ENCODE measurements around the gene FOXL3.

DNA sequence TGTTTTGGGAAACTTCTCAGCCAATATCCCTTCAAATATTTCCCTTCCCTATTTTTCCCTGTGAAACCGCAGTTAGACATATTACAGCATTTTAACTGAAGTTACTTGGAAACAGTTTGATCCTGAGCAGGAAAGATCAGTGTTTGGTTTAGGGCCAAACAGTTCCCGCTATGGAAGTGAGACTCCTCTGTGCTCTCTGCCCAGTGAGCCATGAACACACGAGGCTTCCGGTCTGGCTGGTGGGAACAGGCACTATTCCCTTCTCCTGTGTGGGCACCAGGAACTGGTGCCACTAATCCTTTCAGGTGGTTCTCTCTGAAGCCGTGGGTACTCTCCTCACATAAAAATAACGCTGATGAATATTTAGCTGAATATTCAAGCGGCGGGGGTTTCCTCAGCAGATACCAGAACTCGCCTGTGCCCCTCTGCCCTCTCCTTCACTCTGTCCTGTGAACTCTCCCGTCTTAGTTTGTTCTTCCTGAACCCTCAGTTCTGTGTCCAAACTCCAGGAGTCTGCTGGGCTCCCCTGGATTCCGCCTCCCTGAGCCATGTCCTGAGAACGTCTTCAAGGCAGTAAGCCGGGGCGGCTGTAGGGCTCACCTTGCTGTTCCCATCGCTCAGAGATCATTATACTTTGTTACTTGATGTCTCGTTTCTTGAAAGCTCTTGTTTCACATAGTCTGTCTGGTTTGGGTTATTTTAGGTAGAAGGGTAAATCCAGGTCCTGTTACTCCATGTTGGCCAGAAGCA is 25.7 kb downstream of the FOXL3 start:
- TF ChIP-seq, protein P1, sequence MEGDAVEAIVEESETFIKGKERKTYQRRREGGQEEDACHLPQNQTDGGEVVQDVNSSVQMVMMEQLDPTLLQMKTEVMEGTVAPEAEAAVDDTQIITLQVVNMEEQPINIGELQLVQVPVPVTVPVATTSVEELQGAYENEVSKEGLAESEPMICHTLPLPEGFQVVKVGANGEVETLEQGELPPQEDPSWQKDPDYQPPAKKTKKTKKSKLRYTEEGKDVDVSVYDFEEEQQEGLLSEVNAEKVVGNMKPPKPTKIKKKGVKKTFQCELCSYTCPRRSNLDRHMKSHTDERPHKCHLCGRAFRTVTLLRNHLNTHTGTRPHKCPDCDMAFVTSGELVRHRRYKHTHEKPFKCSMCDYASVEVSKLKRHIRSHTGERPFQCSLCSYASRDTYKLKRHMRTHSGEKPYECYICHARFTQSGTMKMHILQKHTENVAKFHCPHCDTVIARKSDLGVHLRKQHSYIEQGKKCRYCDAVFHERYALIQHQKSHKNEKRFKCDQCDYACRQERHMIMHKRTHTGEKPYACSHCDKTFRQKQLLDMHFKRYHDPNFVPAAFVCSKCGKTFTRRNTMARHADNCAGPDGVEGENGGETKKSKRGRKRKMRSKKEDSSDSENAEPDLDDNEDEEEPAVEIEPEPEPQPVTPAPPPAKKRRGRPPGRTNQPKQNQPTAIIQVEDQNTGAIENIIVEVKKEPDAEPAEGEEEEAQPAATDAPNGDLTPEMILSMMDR (IDR thresholded peaks at IDR 0.05) = no peak
- TF ChIP-seq, protein P2, sequence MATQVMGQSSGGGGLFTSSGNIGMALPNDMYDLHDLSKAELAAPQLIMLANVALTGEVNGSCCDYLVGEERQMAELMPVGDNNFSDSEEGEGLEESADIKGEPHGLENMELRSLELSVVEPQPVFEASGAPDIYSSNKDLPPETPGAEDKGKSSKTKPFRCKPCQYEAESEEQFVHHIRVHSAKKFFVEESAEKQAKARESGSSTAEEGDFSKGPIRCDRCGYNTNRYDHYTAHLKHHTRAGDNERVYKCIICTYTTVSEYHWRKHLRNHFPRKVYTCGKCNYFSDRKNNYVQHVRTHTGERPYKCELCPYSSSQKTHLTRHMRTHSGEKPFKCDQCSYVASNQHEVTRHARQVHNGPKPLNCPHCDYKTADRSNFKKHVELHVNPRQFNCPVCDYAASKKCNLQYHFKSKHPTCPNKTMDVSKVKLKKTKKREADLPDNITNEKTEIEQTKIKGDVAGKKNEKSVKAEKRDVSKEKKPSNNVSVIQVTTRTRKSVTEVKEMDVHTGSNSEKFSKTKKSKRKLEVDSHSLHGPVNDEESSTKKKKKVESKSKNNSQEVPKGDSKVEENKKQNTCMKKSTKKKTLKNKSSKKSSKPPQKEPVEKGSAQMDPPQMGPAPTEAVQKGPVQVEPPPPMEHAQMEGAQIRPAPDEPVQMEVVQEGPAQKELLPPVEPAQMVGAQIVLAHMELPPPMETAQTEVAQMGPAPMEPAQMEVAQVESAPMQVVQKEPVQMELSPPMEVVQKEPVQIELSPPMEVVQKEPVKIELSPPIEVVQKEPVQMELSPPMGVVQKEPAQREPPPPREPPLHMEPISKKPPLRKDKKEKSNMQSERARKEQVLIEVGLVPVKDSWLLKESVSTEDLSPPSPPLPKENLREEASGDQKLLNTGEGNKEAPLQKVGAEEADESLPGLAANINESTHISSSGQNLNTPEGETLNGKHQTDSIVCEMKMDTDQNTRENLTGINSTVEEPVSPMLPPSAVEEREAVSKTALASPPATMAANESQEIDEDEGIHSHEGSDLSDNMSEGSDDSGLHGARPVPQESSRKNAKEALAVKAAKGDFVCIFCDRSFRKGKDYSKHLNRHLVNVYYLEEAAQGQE (IDR thresholded peaks at IDR 0.05; ENCODE audit: insufficient read depth in 1 of 2, low read depth in 2 of 2, low read length in 1 of 2) = no peak
- no peak for TF ChIP-seq POLR2AphosphoS5 (IDR thresholded peaks at IDR 0.05; ENCODE audit: low read depth, low read length)

Measured in Panc1 (cell line).